Tongue (tissue), 3 donors: ENCODE measurements around the gene HSPA1A. TPM values are rescaled to one million over a fixed set of nuclear protein-coding genes. Genes with fewer than 3 reads are reported as not detected.

ENCODE experiments used
- DNase-seq: peaks from one replicate; pipeline ENCODE4 v3.0.0-alpha.2; 2015
- small RNA-seq: library from RNA; depleted of rRNA; stranded (forward); fragments of <200 nt; gene quantifications from one replicate; pipeline ENCODE3, GENCODE V24; 2014; ENCODE audit warnings: low replicate concordance
- total RNA-seq: library from RNA; depleted of rRNA; stranded (reverse); fragments of >200 nt; gene quantifications from one replicate; pipeline ENCODE4 v1.2.3, GENCODE V29; 2014

HSPA1A gene
- total RNA-seq, 1 donor from 2014 or later = 698 TPM

- DNase-seq = no peak
Observed at GRCh38 chr6:31865205-31866118, 50.1 kb downstream of the HSPA1A start.

Small RNA genes within 50 kb of the gene (small RNA-seq; reads per million reads assigned to genes)
- gene RF00019 (not detected), gene SNORD48 (123 reads per million, percentile 97 among the genes with 10 or more reads in this experiment), gene SNORD52 (not detected)

Other genes starting within 250 kb of the HSPA1A start
- not detected for gene LTA, start 243.3 kb upstream of the HSPA1A start, total RNA-seq
- gene TNF, start 240.0 kb upstream of the HSPA1A start, total RNA-seq = not detected
- 1.7 TPM for gene LTB, start 233.1 kb upstream of the HSPA1A start, total RNA-seq
- 1.5 TPM for gene LST1, start 229.3 kb upstream of the HSPA1A start, total RNA-seq
- gene NCR3, start 222.5 kb upstream of the HSPA1A start, total RNA-seq = not detected
- 10.9 TPM for gene AIF1, start 200.3 kb upstream of the HSPA1A start, total RNA-seq
- 66.1 TPM for gene PRRC2A, start 194.8 kb upstream of the HSPA1A start, total RNA-seq
- 154 TPM for gene BAG6, start 162.9 kb upstream of the HSPA1A start, total RNA-seq
- not detected for gene APOM, start 159.6 kb upstream of the HSPA1A start, total RNA-seq
- 20.8 TPM for gene C6orf47, start 154.8 kb upstream of the HSPA1A start, total RNA-seq
- gene GPANK1, start 150.5 kb upstream of the HSPA1A start, total RNA-seq = 18.0 TPM
- 92.1 TPM for gene CSNK2B, start 149.5 kb upstream of the HSPA1A start, total RNA-seq
- gene LY6G5B, start 145.6 kb upstream of the HSPA1A start, total RNA-seq = 2.6 TPM
- gene LY6G5C, start 134.5 kb upstream of the HSPA1A start, total RNA-seq = not detected
- 46.2 TPM for gene ABHD16A, start 112.2 kb upstream of the HSPA1A start, total RNA-seq
- gene LY6G6F, start 108.7 kb upstream of the HSPA1A start, total RNA-seq = 0.82 TPM
- gene LY6G6D, start 100.2 kb upstream of the HSPA1A start, total RNA-seq = not detected
- gene LY6G6C, start 93.8 kb upstream of the HSPA1A start, total RNA-seq = 1.1 TPM
- not detected for gene MPIG6B, start 92.2 kb upstream of the HSPA1A start, total RNA-seq
- 114 TPM for gene DDAH2, start 86.2 kb upstream of the HSPA1A start, total RNA-seq
- gene CLIC1, start 79.0 kb upstream of the HSPA1A start, total RNA-seq = 131 TPM
- gene MSH5, start 75.5 kb upstream of the HSPA1A start, total RNA-seq = 9.6 TPM
- gene SAPCD1, start 52.9 kb upstream of the HSPA1A start, total RNA-seq = not detected
- gene VWA7, start 38.2 kb upstream of the HSPA1A start, total RNA-seq = 2.3 TPM
- gene VARS1, start 19.8 kb upstream of the HSPA1A start, total RNA-seq = 42.5 TPM
- 20.8 TPM for gene LSM2, start 8.6 kb upstream of the HSPA1A start, total RNA-seq
- 4.5 TPM for gene HSPA1L, start 260 bp upstream of the HSPA1A start, total RNA-seq
- 827 TPM for gene HSPA1B, start 12.2 kb downstream of the HSPA1A start, total RNA-seq
- 25.6 TPM for gene NEU1, start 47.3 kb downstream of the HSPA1A start, total RNA-seq
- 1.7 TPM for gene SLC44A4, start 63.5 kb downstream of the HSPA1A start, total RNA-seq
- 37.4 TPM for gene EHMT2, start 82.2 kb downstream of the HSPA1A start, total RNA-seq
- gene ZBTB12, start 86.5 kb downstream of the HSPA1A start, total RNA-seq = 5.7 TPM
- 0.51 TPM for gene C2, start 112.2 kb downstream of the HSPA1A start, total RNA-seq
- 7.1 TPM for gene CFB, start 130.6 kb downstream of the HSPA1A start, total RNA-seq
- gene NELFE, start 143.4 kb downstream of the HSPA1A start, total RNA-seq = 79.7 TPM
- 30.6 TPM for gene SKIC2, start 143.6 kb downstream of the HSPA1A start, total RNA-seq
- gene DXO, start 156.6 kb downstream of the HSPA1A start, total RNA-seq = 10.7 TPM
- 32.6 TPM for gene C4A, start 166.5 kb downstream of the HSPA1A start, total RNA-seq
- 38.0 TPM for gene C4B, start 199.3 kb downstream of the HSPA1A start, total RNA-seq
- gene CYP21A2, start 222.9 kb downstream of the HSPA1A start, total RNA-seq = 1.0 TPM